ENCODE data around the gene EGFR.

EGFR gene

GRCh38 chr7:55144333-55145317 lies 125.8 kb downstream of the EGFR start:
- peak; percentile 34 for TF ChIP-seq CTCF (IDR thresholded peaks at IDR 0.05; ENCODE audit: extremely low read depth, insufficient read depth, missing control alignments)
- peak; percentile 35 for DNase-seq (ENCODE audit: low spot score)
- in situ Hi-C loops (cut with MboI; ENCODE audit: low pct_unique_long_range_greater_than_20kb, low sequenced_read_pairs, unreplicated experiment): no loop called here

GRCh38 chr7:55145606-55146005 lies 126.8 kb downstream of the EGFR start:
- no peak for DNase-seq (ENCODE audit: low spot score)
- no peak for TF ChIP-seq CTCF (IDR thresholded peaks at IDR 0.05; ENCODE audit: extremely low read depth, insufficient read depth, missing control alignments)
- in situ Hi-C loops (cut with MboI; ENCODE audit: low pct_unique_long_range_greater_than_20kb, low sequenced_read_pairs, unreplicated experiment): no loop called here

- no peak for TF ChIP-seq CTCF (IDR thresholded peaks at IDR 0.05; ENCODE audit: extremely low read depth, insufficient read depth, missing control alignments)
- no peak for DNase-seq (ENCODE audit: low spot score)
- in situ Hi-C loops (cut with MboI; ENCODE audit: low pct_unique_long_range_greater_than_20kb, low sequenced_read_pairs, unreplicated experiment): no loop called here
Observed at GRCh38 chr7:55147101-55147500, 128.3 kb downstream of the EGFR start.

- no peak for TF ChIP-seq CTCF (IDR thresholded peaks at IDR 0.05; ENCODE audit: extremely low read depth, insufficient read depth, missing control alignments)
- no peak for DNase-seq (ENCODE audit: low spot score)
- in situ Hi-C loops (cut with MboI; ENCODE audit: low pct_unique_long_range_greater_than_20kb, low sequenced_read_pairs, unreplicated experiment): no loop called here
Observed at GRCh38 chr7:55147736-55148135, 128.9 kb downstream of the EGFR start.

DNA sequence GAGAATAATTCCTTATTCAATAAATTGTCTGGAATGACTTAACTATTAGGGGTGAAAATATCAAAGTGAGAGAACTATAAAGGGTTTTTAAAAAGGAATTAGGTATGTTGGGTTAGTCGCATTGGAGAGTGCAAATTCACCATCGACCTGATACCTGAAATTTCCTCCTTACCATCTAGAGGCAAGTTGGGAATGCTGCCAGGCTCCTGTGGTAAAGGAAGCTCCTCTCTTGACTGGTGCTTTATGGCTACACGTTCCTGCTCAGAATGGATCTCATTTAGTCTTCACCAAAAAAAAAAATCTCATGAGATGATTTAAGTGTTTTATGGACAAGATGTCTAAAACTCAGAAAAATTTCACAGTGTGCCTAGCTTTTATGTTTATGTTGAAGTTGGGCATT lies 129.8 kb downstream of the EGFR start:
- no peak for DNase-seq (ENCODE audit: low spot score)
- TF ChIP-seq CTCF (IDR thresholded peaks at IDR 0.05; ENCODE audit: extremely low read depth, insufficient read depth, missing control alignments): no peak
- in situ Hi-C loops (cut with MboI; ENCODE audit: low pct_unique_long_range_greater_than_20kb, low sequenced_read_pairs, unreplicated experiment): no loop called here

GRCh38 chr7:55149001-55149400 lies 130.2 kb downstream of the EGFR start:
- DNase-seq (ENCODE audit: low spot score): no peak
- no peak for TF ChIP-seq CTCF (IDR thresholded peaks at IDR 0.05; ENCODE audit: extremely low read depth, insufficient read depth, missing control alignments)
- in situ Hi-C loops (cut with MboI; ENCODE audit: low pct_unique_long_range_greater_than_20kb, low sequenced_read_pairs, unreplicated experiment): no loop called here
